Endothelial cell of umbilical vein (primary cell): ENCODE data around the gene BABAM2.

ENCODE experiments used
- CTCF ChIP-seq, 2 donors: IDR thresholded peaks; 1 replicate in 1 of 2; 2 replicates in 1 of 2; pipeline ENCODE4 v1.5.1; 2011; ENCODE audit warnings: low read length in 2 of 2, mild to moderate bottlenecking in 2 of 2, moderate library complexity in 2 of 2, control low read depth in 1 of 2, inconsistent platforms in 1 of 2, low read depth in 1 of 2; ENCODE audit not compliant: insufficient read depth in 1 of 2; ENCODE audit errors: extremely low read depth in 1 of 2
- EZH2 ChIP-seq: IDR thresholded peaks from 2 replicates; pipeline ENCODE4 v1.6.1; 2012; ENCODE audit warnings: borderline replicate concordance, low read depth, mild to moderate bottlenecking, moderate library complexity, low read length, inconsistent platforms; ENCODE audit not compliant: severe bottlenecking
- FOS ChIP-seq: IDR thresholded peaks from 2 replicates; pipeline ENCODE4 v1.6.1; 2011; ENCODE audit warnings: mild to moderate bottlenecking, low read length, moderate library complexity, borderline replicate concordance; ENCODE audit not compliant: insufficient read depth
- GATA2 ChIP-seq: IDR thresholded peaks from 2 replicates; pipeline ENCODE4 v1.7.0; 2011; ENCODE audit warnings: low read depth, mild to moderate bottlenecking, moderate library complexity, mixed read lengths, low read length; ENCODE audit not compliant: insufficient read length, insufficient read depth
- JUN ChIP-seq: IDR thresholded peaks from 2 replicates; pipeline ENCODE4 v1.6.1; 2011; ENCODE audit warnings: borderline replicate concordance, low read depth; ENCODE audit not compliant: insufficient read length, insufficient read depth
- MAX ChIP-seq: IDR thresholded peaks from 2 replicates; pipeline ENCODE4 v1.6.1; 2011; ENCODE audit not compliant: insufficient read depth, insufficient read length
- MYC ChIP-seq: IDR thresholded peaks from one replicate; pipeline ENCODE4 v1.6.1; 2011; ENCODE audit warnings: mild to moderate bottlenecking, low read depth, low read length
- POLR2A ChIP-seq: IDR thresholded peaks from 2 replicates; pipeline ENCODE4 v1.6.1; 2012; ENCODE audit warnings: low read depth, mild to moderate bottlenecking, control low read depth, low read length
- POLR2AphosphoS5 ChIP-seq: IDR thresholded peaks from 2 replicates; pipeline ENCODE4 v1.6.1; 2012; ENCODE audit warnings: low read depth, mild to moderate bottlenecking, control low read depth, low read length, moderate library complexity; ENCODE audit not compliant: insufficient read depth

GRCh38 chr2:28338046-28338817, 447.7 kb downstream of the BABAM2 start:
- no peak for TF ChIP-seq GATA2
- no peak for TF ChIP-seq MYC
- TF ChIP-seq POLR2A, result no peak
- TF ChIP-seq FOS, result no peak
- TF ChIP-seq CTCF (IDR thresholded peaks at IDR 0.05; ENCODE audit: extremely low read depth in 1 of 2, insufficient read depth in 1 of 2, low read depth in 1 of 2, low read length in 2 of 2), result no peak
- no peak for TF ChIP-seq POLR2AphosphoS5
- no peak for TF ChIP-seq EZH2
- TF ChIP-seq JUN, result no peak
- no peak for TF ChIP-seq MAX
